OCI-LY1 (cell line): ENCODE measurements around the gene TET1.

ENCODE experiments used
- H2AFZ ChIP-seq: fragments of 200-600 bp; sonication (generic), shearing (Covaris generic); 2 replicates; pipeline ENCODE4 v1.6.0; 2014; ENCODE audit warnings: antibody characterized with exemption, mild to moderate bottlenecking, low read length
- H3F3A ChIP-seq: fragments of 200-600 bp; sonication (generic), shearing (Covaris generic); 2 replicates; pipeline ENCODE4 v1.6.0; 2014; ENCODE audit warnings: mild to moderate bottlenecking, antibody characterized with exemption, low read length, moderate library complexity; ENCODE audit not compliant: insufficient read depth
- H3K27ac ChIP-seq: fragments of 200-600 bp; sonication (generic); 2 replicates; pipeline ENCODE4 v1.5.1; 2014; ENCODE audit warnings: low read length, mixed run types, mild to moderate bottlenecking, low read depth; ENCODE audit not compliant: poor library complexity, severe bottlenecking
- H3K27me3 ChIP-seq: fragments of 200-600 bp; sonication (generic); 2 replicates; pipeline ENCODE4 v1.6.0; 2014; ENCODE audit warnings: antibody characterized with exemption, mild to moderate bottlenecking, low read length, moderate library complexity; ENCODE audit not compliant: insufficient read depth
- H3K36me3 ChIP-seq: fragments of 200-600 bp; sonication (generic); 2 replicates; pipeline ENCODE4 v1.6.1; 2014; ENCODE audit warnings: mild to moderate bottlenecking, antibody characterized with exemption, low read length, moderate library complexity, mixed read lengths; ENCODE audit not compliant: insufficient read depth
- H3K4me1 ChIP-seq: fragments of 200-600 bp; sonication (generic); 2 replicates; pipeline ENCODE4 v1.5.1; 2014; ENCODE audit warnings: mild to moderate bottlenecking, low read length, moderate library complexity; ENCODE audit not compliant: insufficient read depth, severe bottlenecking
- H3K4me2 ChIP-seq: fragments of 200-600 bp; sonication (generic), shearing (Covaris generic); 2 replicates; pipeline ENCODE4 v1.6.1; 2014; ENCODE audit warnings: low read length
- H3K4me3 ChIP-seq: fragments of 200-600 bp; sonication (generic); 2 replicates; pipeline ENCODE4 v1.5.1; 2014; ENCODE audit warnings: low read length, low read depth, mild to moderate bottlenecking, mixed read lengths; ENCODE audit not compliant: poor library complexity, severe bottlenecking
- H3K79me2 ChIP-seq: fragments of 200-600 bp; shearing (Covaris generic); 2 replicates; pipeline ENCODE4 v1.6.1; 2016; ENCODE audit warnings: mixed run types, low read length, mixed read lengths; ENCODE audit not compliant: insufficient read depth
- H3K9ac ChIP-seq: fragments of 200-600 bp; sonication (generic), shearing (Covaris generic); 2 replicates; pipeline ENCODE4 v1.6.1; 2014; ENCODE audit warnings: mild to moderate bottlenecking, low read length, mixed read lengths
- H3K9me2 ChIP-seq: fragments of 200-600 bp; sonication (generic), shearing (Covaris generic); 2 replicates; pipeline ENCODE4 v1.6.1; 2014; ENCODE audit warnings: low read depth, mild to moderate bottlenecking, low read length, mixed read lengths
- H3K9me3 ChIP-seq: fragments of 200-600 bp; shearing (Covaris generic); 2 replicates; pipeline ENCODE4 v1.6.1; 2014; ENCODE audit warnings: low read length, mixed read lengths
- H4K20me1 ChIP-seq: fragments of 200-600 bp; sonication (generic), shearing (Covaris generic); 2 replicates; pipeline ENCODE4 v1.6.0; 2016; ENCODE audit warnings: mild to moderate bottlenecking, low read length; ENCODE audit not compliant: insufficient read depth
- CTCF ChIP-seq: fragments of 200-600 bp; sonication (generic), shearing (Covaris generic); IDR thresholded peaks from 2 replicates; pipeline ENCODE4 v1.5.1; 2017; ENCODE audit warnings: mild to moderate bottlenecking, antibody characterized with exemption, low read length, moderate library complexity, mixed read lengths
- EZH2 ChIP-seq: fragments of 200-600 bp; sonication (generic), shearing (Covaris generic); IDR thresholded peaks from 2 replicates; pipeline ENCODE4 v1.8.0; 2017; ENCODE audit warnings: borderline replicate concordance, mixed run types, mild to moderate bottlenecking, antibody characterized with exemption, low read length, moderate library complexity, mixed read lengths

The TET1 gene

GRCh38 chr10:68647672-68648341 lies 87.7 kb downstream of the TET1 start:
- no peaks in the 10 kb centered on the region for H3F3A ChIP-seq
- H3K4me1 ChIP-seq: no peaks in the 10 kb centered on the region
- no peaks in the 10 kb centered on the region for H3K27me3 ChIP-seq
- H3K9ac ChIP-seq: no peak overlapping the region
- no peak overlapping the region for H3K4me2 ChIP-seq
- no peaks in the 10 kb centered on the region for H3K9me2 ChIP-seq
- no peaks in the 10 kb centered on the region for H4K20me1 ChIP-seq
- H3K27ac ChIP-seq: no peak overlapping the region
- H3K79me2 ChIP-seq: no peaks in the 10 kb centered on the region
- H3K9me3 ChIP-seq: no peaks in the 10 kb centered on the region
- no peaks in the 10 kb centered on the region for H3K36me3 ChIP-seq
- TF ChIP-seq EZH2 (no peak), CTCF (no peak)
- no peak overlapping the region for H3K4me3 ChIP-seq
- H2AFZ ChIP-seq: no peak overlapping the region

DNA sequence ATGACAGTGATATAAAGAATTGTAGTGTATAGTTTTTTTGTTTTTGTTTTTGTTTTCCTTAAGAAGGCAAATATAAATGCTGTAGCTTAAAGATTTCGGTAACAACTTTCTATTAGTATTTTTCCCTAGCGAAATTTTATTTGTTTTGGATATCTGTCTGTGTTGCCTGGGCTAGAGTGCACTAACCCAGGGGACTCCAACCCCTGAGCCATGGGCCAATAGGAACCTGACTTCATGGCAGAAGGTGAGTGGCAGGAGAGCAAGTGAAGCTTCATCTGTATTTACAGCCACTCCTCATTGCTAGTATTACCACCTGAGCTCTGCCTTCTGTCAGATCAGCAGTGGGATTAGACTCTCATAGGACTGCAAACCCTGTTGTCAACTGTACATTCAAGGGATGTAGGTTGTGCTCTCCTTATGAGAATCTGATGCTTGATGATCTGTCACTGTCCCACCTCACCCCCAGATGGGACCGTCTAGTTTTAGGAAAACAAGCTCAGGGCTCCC lies 95.5 kb downstream of the TET1 start:
- Histone ChIP-seq H3K9me2 (no peaks in the 10 kb centered on the region), H3K4me2 (no peak overlapping the region), H3K9ac (no peak overlapping the region), H3K9me3 (no peaks in the 10 kb centered on the region), H3K27me3 (no peaks in the 10 kb centered on the region), H3K79me2 (no peaks in the 10 kb centered on the region), H3F3A (no peaks in the 10 kb centered on the region), H3K27ac (no peak overlapping the region), H2AFZ (no peak overlapping the region), H3K36me3 (no peaks in the 10 kb centered on the region), H3K4me1 (no peaks in the 10 kb centered on the region), H3K4me3 (no peak overlapping the region), H4K20me1 (no peaks in the 10 kb centered on the region)
- TF ChIP-seq CTCF: no peak
- TF ChIP-seq EZH2: no peak

GRCh38 chr10:68665841-68666240 lies 105.7 kb downstream of the TET1 start:
- no peaks in the 10 kb centered on the region for H4K20me1 ChIP-seq
- H3K79me2 ChIP-seq: no peaks in the 10 kb centered on the region
- no peaks in the 10 kb centered on the region for H3K27me3 ChIP-seq
- no peak overlapping the region for H3K4me2 ChIP-seq
- no peak overlapping the region for H2AFZ ChIP-seq
- H3K36me3 ChIP-seq: no peaks in the 10 kb centered on the region
- no peaks in the 10 kb centered on the region for H3K9me2 ChIP-seq
- no peaks in the 10 kb centered on the region for H3K4me1 ChIP-seq
- no peaks in the 10 kb centered on the region for H3K9me3 ChIP-seq
- H3K9ac ChIP-seq: no peak overlapping the region
- no peaks in the 10 kb centered on the region for H3F3A ChIP-seq
- no peak overlapping the region for H3K4me3 ChIP-seq
- no peak overlapping the region for H3K27ac ChIP-seq
- no peak for TF ChIP-seq CTCF
- no peak for TF ChIP-seq EZH2
